Measurements from ENCODE around the gene SETBP1.
"Not testable (repeated sequence)": the region's sequence is repeated elsewhere in the genome, so short reads cannot be mapped to it uniquely, and the experiment has no call there.

The SETBP1 gene

GRCh38 chr18:44791520-44791919, 110.8 kb downstream of the SETBP1 start:
- no peak for DNase-seq (ENCODE audit: low spot score)

- no peak for DNase-seq (ENCODE audit: low spot score)
Measured at GRCh38 chr18:44792456-44793061, 111.9 kb downstream of the SETBP1 start.

- no peak for DNase-seq (ENCODE audit: low spot score)
Measured at GRCh38 chr18:44793194-44793593, 112.5 kb downstream of the SETBP1 start.

- DNase-seq (ENCODE audit: low spot score), result no peak
Measured at GRCh38 chr18:44793685-44794084, 113.0 kb downstream of the SETBP1 start.

- no peak for DNase-seq (ENCODE audit: low spot score)
Measured at GRCh38 chr18:44795241-44795640, 114.6 kb downstream of the SETBP1 start.

- no peak for DNase-seq (ENCODE audit: low spot score)
Measured at GRCh38 chr18:44796429-44797428, 116.0 kb downstream of the SETBP1 start.

GRCh38 chr18:44798433-44799048, 117.9 kb downstream of the SETBP1 start:
- no peak for DNase-seq (ENCODE audit: low spot score)

- DNase-seq (ENCODE audit: low spot score), result no peak
Measured at GRCh38 chr18:44799382-44799906, 118.8 kb downstream of the SETBP1 start.

- no peak for DNase-seq (ENCODE audit: low spot score)
Measured at GRCh38 chr18:44799907-44800421, 119.3 kb downstream of the SETBP1 start.

- DNase-seq (ENCODE audit: low spot score), result not testable (repeated sequence)
Measured at GRCh38 chr18:44800766-44801165, 120.1 kb downstream of the SETBP1 start.

- DNase-seq (ENCODE audit: low spot score), result no peak
Measured at GRCh38 chr18:44801781-44802180, 121.1 kb downstream of the SETBP1 start.

- DNase-seq (ENCODE audit: low spot score), result no peak
Measured at GRCh38 chr18:44802508-44802907, 121.8 kb downstream of the SETBP1 start.

- no peak for DNase-seq (ENCODE audit: low spot score)
Measured at GRCh38 chr18:44803019-44803650, 122.4 kb downstream of the SETBP1 start.

GRCh38 chr18:44804033-44804432, 123.3 kb downstream of the SETBP1 start:
- DNase-seq (ENCODE audit: low spot score), result no peak

GRCh38 chr18:44805176-44805575, 124.5 kb downstream of the SETBP1 start:
- no peak for DNase-seq (ENCODE audit: low spot score)

GRCh38 chr18:44805643-44806042, 125.0 kb downstream of the SETBP1 start:
- no peak for DNase-seq (ENCODE audit: low spot score)

- no peak for DNase-seq (ENCODE audit: low spot score)
Measured at GRCh38 chr18:44807766-44808165, 127.1 kb downstream of the SETBP1 start.

- DNase-seq (ENCODE audit: low spot score), result no peak
Measured at GRCh38 chr18:44811572-44812125, 131.0 kb downstream of the SETBP1 start.

- DNase-seq (ENCODE audit: low spot score), result no peak
Measured at GRCh38 chr18:44812426-44812825, 131.7 kb downstream of the SETBP1 start.

- no peak for DNase-seq (ENCODE audit: low spot score)
Measured at GRCh38 chr18:44813586-44813985, 132.9 kb downstream of the SETBP1 start.

- DNase-seq (ENCODE audit: low spot score), result no peak
Measured at GRCh38 chr18:44815108-44815507, 134.4 kb downstream of the SETBP1 start.

- DNase-seq (ENCODE audit: low spot score), result no peak
Measured at GRCh38 chr18:44816050-44816449, 135.4 kb downstream of the SETBP1 start.

All from hematopoietic multipotent progenitor cell treated with erythropoietin and hydrocortisone succinate and interleukin-3 and kit ligand, for 15 days (in vitro differentiated cells).